Right forelimb (tissue), 1 donor: ENCODE results near the gene AP1S1.
"Not testable (repeated sequence)": the region's sequence is repeated elsewhere in the genome, so short reads cannot be mapped to it uniquely, and the experiment has no call there.

Source experiments
- DNase-seq: peaks from one replicate; pipeline ENCODE4 v3.0.0-alpha.2; 2018

Gene AP1S1

GRCh38 chr7:101153969-101154692 lies at the start of gene AP1S1:
Gene AP1S1 (plus strand): TSS chr7:101154476. CDS start chr7:101154515, 39 bp downstream.
- peak; percentile 94 for DNase-seq

- DNase-seq = no peak
These were observed 49.5 kb upstream of the AP1S1 start for GRCh38 chr7:101104799-101105198.

- DNase-seq = not testable (repeated sequence)
These were observed 49.0 kb upstream of the AP1S1 start for GRCh38 chr7:101105248-101105647.

- no peak for DNase-seq
These were observed 47.9 kb upstream of the AP1S1 start for GRCh38 chr7:101106386-101106785.

GRCh38 chr7:101108330-101108857 lies 45.9 kb upstream of the AP1S1 start:
- DNase-seq = no peak

- no peak for DNase-seq
These were observed 45.3 kb upstream of the AP1S1 start for GRCh38 chr7:101108961-101109360.

GRCh38 chr7:101109368-101109767 lies 44.9 kb upstream of the AP1S1 start:
- no peak for DNase-seq

GRCh38 chr7:101111261-101111660 lies 43.0 kb upstream of the AP1S1 start:
- no peak for DNase-seq

- DNase-seq = no peak
These were observed 42.0 kb upstream of the AP1S1 start for GRCh38 chr7:101112233-101112632.

- DNase-seq = not testable (repeated sequence)
These were observed 41.1 kb upstream of the AP1S1 start for GRCh38 chr7:101113140-101113539.

GRCh38 chr7:101113836-101114235 lies 40.4 kb upstream of the AP1S1 start:
- DNase-seq = no peak

GRCh38 chr7:101114492-101114891 lies 39.8 kb upstream of the AP1S1 start:
- no peak for DNase-seq

- no peak for DNase-seq
These were observed 39.1 kb upstream of the AP1S1 start for GRCh38 chr7:101115215-101115614.

GRCh38 chr7:101116898-101117297 lies 37.4 kb upstream of the AP1S1 start:
- no peak for DNase-seq

- DNase-seq = no peak
These were observed 35.4 kb upstream of the AP1S1 start for GRCh38 chr7:101118856-101119255.

GRCh38 chr7:101119876-101120275 lies 34.4 kb upstream of the AP1S1 start:
- no peak for DNase-seq

GRCh38 chr7:101120315-101120714 lies 34.0 kb upstream of the AP1S1 start:
- no peak for DNase-seq

GRCh38 chr7:101121631-101121990 lies 32.7 kb upstream of the AP1S1 start:
- not testable (repeated sequence) for DNase-seq

GRCh38 chr7:101121991-101122932 lies 32.0 kb upstream of the AP1S1 start:
- DNase-seq = peak; percentile 90

GRCh38 chr7:101122933-101123702 lies 31.2 kb upstream of the AP1S1 start:
- no peak for DNase-seq

- DNase-seq = no peak
These were observed 30.6 kb upstream of the AP1S1 start for GRCh38 chr7:101123703-101124068.

GRCh38 chr7:101124376-101125056 lies 29.8 kb upstream of the AP1S1 start:
- DNase-seq = no peak
